GM15510 (cell line): ENCODE measurements around the gene TUG1.

Source experiments
- POLR2A ChIP-seq: IDR thresholded peaks from 3 replicates; pipeline ENCODE4 v1.6.1; 2011; ENCODE audit warnings: borderline replicate concordance; ENCODE audit not compliant: insufficient read length; ENCODE audit errors: extremely low read depth

The TUG1 gene

GRCh38 chr22:30969532-30970355 lies 679 bp downstream of the TUG1 start:
- peak; percentile 17 for TF ChIP-seq POLR2A

GRCh38 chr22:30970356-30970746 lies 1.3 kb downstream of the TUG1 start:
- TF ChIP-seq POLR2A = no peak

GRCh38 chr22:30978304-30978962 lies 9.4 kb downstream of the TUG1 start:
- TF ChIP-seq POLR2A = no peak

- no peak for TF ChIP-seq POLR2A
Observed at GRCh38 chr22:30979932-30980331, 10.9 kb downstream of the TUG1 start.

GRCh38 chr22:30982512-30982911 lies 13.4 kb downstream of the TUG1 start:
- TF ChIP-seq POLR2A = no peak

- TF ChIP-seq POLR2A = no peak
Observed at GRCh38 chr22:30984317-30984716, 15.3 kb downstream of the TUG1 start.

- no peak for TF ChIP-seq POLR2A
Observed at GRCh38 chr22:30985561-30986208, 16.6 kb downstream of the TUG1 start.

- TF ChIP-seq POLR2A = no peak
Observed at GRCh38 chr22:30989474-30989873, 20.4 kb downstream of the TUG1 start.

- TF ChIP-seq POLR2A = no peak
Observed at GRCh38 chr22:30990690-30991089, 21.6 kb downstream of the TUG1 start.

GRCh38 chr22:30992565-30992964 lies 23.5 kb downstream of the TUG1 start:
- no peak for TF ChIP-seq POLR2A

- TF ChIP-seq POLR2A = no peak
Observed at GRCh38 chr22:30994960-30995359, 25.9 kb downstream of the TUG1 start.

GRCh38 chr22:30996462-30996861 lies 27.4 kb downstream of the TUG1 start:
- no peak for TF ChIP-seq POLR2A

GRCh38 chr22:30998329-30998728 lies 29.3 kb downstream of the TUG1 start:
- TF ChIP-seq POLR2A = no peak

GRCh38 chr22:31001124-31001770 lies 32.2 kb downstream of the TUG1 start:
- TF ChIP-seq POLR2A = no peak

GRCh38 chr22:31005535-31005934 lies 36.5 kb downstream of the TUG1 start:
- no peak for TF ChIP-seq POLR2A
